ENCODE data around the gene OR8B8. TPM values are rescaled to one million over a fixed set of nuclear protein-coding genes. Genes with fewer than 3 reads are reported as not detected.

OR8B8 gene
- total and polyA plus RNA-seq, 4 donors = not detected

DNA sequence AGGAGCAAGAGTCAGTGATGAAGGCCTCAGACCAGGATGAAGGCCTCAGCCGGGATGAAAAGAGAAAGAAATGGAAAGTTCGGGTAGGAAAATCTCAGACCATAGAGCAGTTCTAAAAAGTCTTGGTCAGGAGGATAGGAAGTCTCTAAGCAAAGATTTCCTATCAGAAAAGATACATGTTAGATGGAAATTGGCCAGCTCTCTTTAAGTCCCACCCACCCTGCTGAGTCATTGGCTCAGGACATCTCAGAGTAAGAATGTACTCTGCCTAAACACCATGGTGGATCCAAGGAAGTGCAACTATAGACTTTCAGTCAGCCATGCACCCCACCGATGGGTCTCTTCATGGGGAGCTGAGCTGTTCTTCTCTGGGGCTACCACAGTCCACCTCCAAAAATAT, 51.1 kb downstream of the OR8B8 start:
- Histone ChIP-seq H3K4me3 (ENCODE audit: low read length in 2 of 2) (no peak overlapping the region), H3K9me3 (ENCODE audit: control insufficient read depth, low read length) (no peaks in the 10 kb centered on the region), H3K4me1 (ENCODE audit: control insufficient read depth in 1 of 2, insufficient read depth in 2 of 2, low read length in 2 of 2) (no peaks in the 10 kb centered on the region), H3K27ac (ENCODE audit: low read depth in 1 of 2, low read length in 2 of 2) (no peak overlapping the region), H3K27me3 (ENCODE audit: control insufficient read depth in 1 of 2, insufficient read depth in 2 of 2, low read length in 1 of 2) (no peaks in the 10 kb centered on the region), H3K36me3 (ENCODE audit: control insufficient read depth in 1 of 2, insufficient read depth in 2 of 2, low read length in 1 of 2) (no peaks in the 10 kb centered on the region)
- ATAC-seq (ENCODE audit: low FRiP score) = no peak
- WGBS, 2 donors = 58 to 62% methylated on average over 3 of the region's 3 CpGs
- intact Hi-C loops (cut with DNase I) = no loop called here
- no peak for DNase-seq

Other genes starting within 250 kb of the OR8B8 start
- not detected for gene OR8G1, start 204.6 kb downstream of the OR8B8 start, total RNA-seq
- gene OR8G1, start 204.6 kb downstream of the OR8B8 start, polyA plus RNA-seq = not detected
- not detected for gene OR8G5, start 189.3 kb downstream of the OR8B8 start, total RNA-seq
- not detected for gene OR8G5, start 189.3 kb downstream of the OR8B8 start, polyA plus RNA-seq
- gene OR8D1, start 131.7 kb downstream of the OR8B8 start, total RNA-seq = not detected
- gene OR8D1, start 131.7 kb downstream of the OR8B8 start, polyA plus RNA-seq = not detected
- not detected for gene OR8D2, start 125.5 kb downstream of the OR8B8 start, total RNA-seq
- gene OR8D2, start 125.5 kb downstream of the OR8B8 start, polyA plus RNA-seq = not detected
- not detected for gene OR8B2, start 61.2 kb downstream of the OR8B8 start, total RNA-seq
- gene OR8B2, start 61.2 kb downstream of the OR8B8 start, polyA plus RNA-seq = not detected
- not detected for gene OR8B3, start 46.7 kb downstream of the OR8B8 start, total RNA-seq
- gene OR8B3, start 46.7 kb downstream of the OR8B8 start, polyA plus RNA-seq = not detected
- gene OR8B4, start 20.8 kb downstream of the OR8B8 start, total RNA-seq = not detected
- gene OR8B4, start 20.8 kb downstream of the OR8B8 start, polyA plus RNA-seq = not detected
- gene OR8B12, start 98.0 kb upstream of the OR8B8 start, total RNA-seq = not detected
- not detected for gene OR8B12, start 98.0 kb upstream of the OR8B8 start, polyA plus RNA-seq
- gene OR8A1, start 124.3 kb upstream of the OR8B8 start, total RNA-seq = not detected
- gene OR8A1, start 124.3 kb upstream of the OR8B8 start, polyA plus RNA-seq = not detected
- not detected for gene PANX3, start 165.7 kb upstream of the OR8B8 start, total RNA-seq
- gene PANX3, start 165.7 kb upstream of the OR8B8 start, polyA plus RNA-seq = not detected
- 10 to 100 TPM; 42.7 to 47.9 TPM for gene TBRG1, start 177.2 kb upstream of the OR8B8 start, total RNA-seq
- 10 to 100 TPM; 20.5 to 65.4 TPM for gene TBRG1, start 177.2 kb upstream of the OR8B8 start, polyA plus RNA-seq
- gene SIAE, start 228.0 kb upstream of the OR8B8 start, total RNA-seq = 10 to 100 TPM; 11.5 to 24.8 TPM
- gene SIAE, start 228.0 kb upstream of the OR8B8 start, polyA plus RNA-seq = 10 to 100 TPM in 1 of 2 donors, 1 to 10 TPM in 1; 6.9 to 14.8 TPM
- 1 to 10 TPM; 2.7 to 3.9 TPM for gene SPA17, start 228.2 kb upstream of the OR8B8 start, total RNA-seq
- 1 to 10 TPM; 4.8 to 7.1 TPM for gene SPA17, start 228.2 kb upstream of the OR8B8 start, polyA plus RNA-seq